Duodenal mucosa (tissue), 2 donors: ENCODE measurements around the gene GRIK2.

Experiments used
- H3K27ac ChIP-seq: one replicate; pipeline ENCODE4 v1.7.0; 2013; ENCODE audit warnings: low read depth, low read length
- H3K27me3 ChIP-seq, 2 donors: one replicate each; pipeline ENCODE4 v1.7.0; 2013; ENCODE audit warnings: low read length in 2 of 2, control low read depth in 1 of 2; ENCODE audit not compliant: insufficient read depth in 2 of 2, control insufficient read depth in 1 of 2
- H3K36me3 ChIP-seq, 2 donors: one replicate each; pipeline ENCODE4 v1.7.0; 2013; ENCODE audit warnings: low read length in 2 of 2, control low read depth in 1 of 2; ENCODE audit not compliant: insufficient read depth in 2 of 2, control insufficient read depth in 1 of 2
- H3K4me1 ChIP-seq, 2 donors: one replicate each; pipeline ENCODE4 v1.7.0; 2013; ENCODE audit warnings: low read length in 2 of 2, control low read depth in 1 of 2; ENCODE audit not compliant: insufficient read depth in 2 of 2, control insufficient read depth in 1 of 2
- H3K4me3 ChIP-seq, 2 donors: one replicate each; pipeline ENCODE4 v1.7.0; 2013; ENCODE audit warnings: low read length in 2 of 2, low read depth in 1 of 2
- H3K9ac ChIP-seq, 2 donors: one replicate each; pipeline ENCODE4 v1.7.0; 2013; ENCODE audit warnings: low read length in 2 of 2, low read depth in 1 of 2
- H3K9me3 ChIP-seq, 2 donors: one replicate each; pipeline ENCODE4 v1.7.0; 2013; ENCODE audit warnings: low read length in 2 of 2, control low read depth in 1 of 2; ENCODE audit not compliant: control insufficient read depth in 1 of 2

GRIK2 gene

GRCh38 chr6:101545191-101545590 lies 151.7 kb downstream of the GRIK2 start:
- Histone ChIP-seq H3K9me3 (no peaks in the 10 kb centered on the region), H3K4me1 (no peaks in the 10 kb centered on the region), H3K27ac (no peak overlapping the region), H3K27me3 (no peaks in the 10 kb centered on the region), H3K9ac (no peak overlapping the region), H3K36me3 (no peaks in the 10 kb centered on the region), H3K4me3 (no peak overlapping the region)

GRCh38 chr6:101550451-101550850 lies 156.9 kb downstream of the GRIK2 start:
- H3K4me3 ChIP-seq, result no peak overlapping the region
- H3K36me3 ChIP-seq, result no peaks in the 10 kb centered on the region
- H3K9ac ChIP-seq, result no peak overlapping the region
- H3K9me3 ChIP-seq, result no peaks in the 10 kb centered on the region
- H3K27ac ChIP-seq, result no peak overlapping the region
- no peaks in the 10 kb centered on the region for H3K4me1 ChIP-seq
- H3K27me3 ChIP-seq, result no peaks in the 10 kb centered on the region

GRCh38 chr6:101554231-101554630 lies 160.7 kb downstream of the GRIK2 start:
- Histone ChIP-seq H3K36me3 (no peaks in the 10 kb centered on the region), H3K27me3 (no peaks in the 10 kb centered on the region), H3K9me3 (no peaks in the 10 kb centered on the region), H3K4me3 (no peak overlapping the region), H3K9ac (no peak overlapping the region), H3K4me1 (no peaks in the 10 kb centered on the region), H3K27ac (no peak overlapping the region)

GRCh38 chr6:101558712-101559111 lies 165.2 kb downstream of the GRIK2 start:
- Histone ChIP-seq H3K4me1 (no peaks in the 10 kb centered on the region), H3K27ac (no peak overlapping the region), H3K9me3 (no peaks in the 10 kb centered on the region), H3K27me3 (no peaks in the 10 kb centered on the region), H3K4me3 (no peak overlapping the region), H3K36me3 (no peaks in the 10 kb centered on the region), H3K9ac (no peak overlapping the region)

- Histone ChIP-seq H3K27ac (no peak overlapping the region), H3K27me3 (no peaks in the 10 kb centered on the region), H3K9ac (no peak overlapping the region), H3K36me3 (no peaks in the 10 kb centered on the region), H3K4me1 (no peaks in the 10 kb centered on the region), H3K4me3 (no peak overlapping the region), H3K9me3 (no peaks in the 10 kb centered on the region)
Observed at GRCh38 chr6:101572627-101573026, 179.1 kb downstream of the GRIK2 start.

GRCh38 chr6:101577091-101577490 lies 183.6 kb downstream of the GRIK2 start:
- Histone ChIP-seq H3K9me3 (no peaks in the 10 kb centered on the region), H3K27ac (no peak overlapping the region), H3K4me3 (no peak overlapping the region), H3K27me3 (no peaks in the 10 kb centered on the region), H3K36me3 (no peaks in the 10 kb centered on the region), H3K9ac (no peak overlapping the region), H3K4me1 (no peaks in the 10 kb centered on the region)

GRCh38 chr6:101578306-101578705 lies 184.8 kb downstream of the GRIK2 start:
- Histone ChIP-seq H3K27ac (no peak overlapping the region), H3K27me3 (no peaks in the 10 kb centered on the region), H3K9ac (no peak overlapping the region), H3K9me3 (no peaks in the 10 kb centered on the region), H3K36me3 (no peaks in the 10 kb centered on the region), H3K4me3 (no peak overlapping the region), H3K4me1 (no peaks in the 10 kb centered on the region)

- no peak overlapping the region for H3K4me3 ChIP-seq
- no peaks in the 10 kb centered on the region for H3K27me3 ChIP-seq
- no peaks in the 10 kb centered on the region for H3K9me3 ChIP-seq
- no peaks in the 10 kb centered on the region for H3K36me3 ChIP-seq
- H3K4me1 ChIP-seq, result no peaks in the 10 kb centered on the region
- no peak overlapping the region for H3K27ac ChIP-seq
- no peak overlapping the region for H3K9ac ChIP-seq
Observed at GRCh38 chr6:101582792-101583191, 189.3 kb downstream of the GRIK2 start.

- Histone ChIP-seq H3K9me3 (no peaks in the 10 kb centered on the region), H3K4me3 (no peak overlapping the region), H3K36me3 (no peaks in the 10 kb centered on the region), H3K4me1 (no peaks in the 10 kb centered on the region), H3K27ac (no peak overlapping the region), H3K27me3 (no peaks in the 10 kb centered on the region), H3K9ac (no peak overlapping the region)
Observed at GRCh38 chr6:101585501-101585900, 192.0 kb downstream of the GRIK2 start.

- H3K36me3 ChIP-seq, result no peaks in the 10 kb centered on the region
- no peak overlapping the region for H3K27ac ChIP-seq
- no peaks in the 10 kb centered on the region for H3K9me3 ChIP-seq
- no peaks in the 10 kb centered on the region for H3K27me3 ChIP-seq
- no peak overlapping the region for H3K4me3 ChIP-seq
- no peaks in the 10 kb centered on the region for H3K4me1 ChIP-seq
- H3K9ac ChIP-seq, result no peak overlapping the region
Observed at GRCh38 chr6:101588343-101588742, 194.8 kb downstream of the GRIK2 start.

- Histone ChIP-seq H3K27me3 (no peaks in the 10 kb centered on the region), H3K9ac (no peak overlapping the region), H3K27ac (no peak overlapping the region)
Observed at GRCh38 chr6:101595276-101595675, 201.8 kb downstream of the GRIK2 start.

More at GRCh38 chr6:101595276-101595675, 201.8 kb downstream of the GRIK2 start:
- no peaks in the 10 kb centered on the region for H3K9me3 ChIP-seq
- H3K4me1 ChIP-seq, result no peaks in the 10 kb centered on the region
- no peak overlapping the region for H3K4me3 ChIP-seq
- H3K36me3 ChIP-seq, result no peaks in the 10 kb centered on the region
